Peyer's patch (tissue), 4 donors: ENCODE data around the gene PTPRE. TPM values are rescaled to one million over a fixed set of nuclear protein-coding genes. Genes with fewer than 3 reads are reported as not detected.
A peak's percentile ranks its signal among the peaks of the same experiment; 100 is the strongest.

Experiments used
- DNase-seq, 3 donors: peaks; one replicate each; pipeline ENCODE4 v3.0.0-alpha.2; 2017 to 2019
- H3K27ac ChIP-seq, 4 donors: fragments of 200-600 bp; sonication (generic); one replicate each; pipeline ENCODE4 v1.5.1; 2016 to 2019
- H3K27me3 ChIP-seq, 2 donors: fragments of 200-600 bp; sonication (generic); one replicate each; pipeline ENCODE4 v1.5.1; 2019
- H3K36me3 ChIP-seq, 3 donors: fragments of 200-600 bp; sonication (generic); one replicate each; pipeline ENCODE4 v1.5.1; 2016 to 2019
- H3K4me1 ChIP-seq, 4 donors: fragments of 200-600 bp; sonication (generic); one replicate each; pipeline ENCODE4 v1.5.1; 2016 to 2019
- H3K4me3 ChIP-seq, 4 donors: fragments of 200-600 bp; sonication (generic); 1 replicate in 3 of 4; 2 replicates in 1 of 4; pipeline ENCODE4 v1.5.1; 2016 to 2019; ENCODE audit warnings: mild to moderate bottlenecking in 1 of 4
- H3K9me3 ChIP-seq, 4 donors: fragments of 200-600 bp; sonication (generic); one replicate each; pipeline ENCODE4 v1.5.1; 2016 to 2019; ENCODE audit warnings: mild to moderate bottlenecking in 1 of 4
- POLR2A ChIP-seq, 2 donors: fragments of 450-650 bp; IDR thresholded peaks; one replicate each; pipeline ENCODE4 v1.5.1; 2017; ENCODE audit warnings: antibody characterized with exemption in 2 of 2, mild to moderate bottlenecking in 2 of 2, moderate library complexity in 2 of 2
- total RNA-seq, 4 donors: library from RNA; depleted of rRNA; stranded (reverse); fragments of >200 nt; gene quantifications; one replicate each; pipeline ENCODE4 v1.1.0, GENCODE V29; 2016
- TF ChIP-seq, protein P1 (sequence below), 6 experiments: fragments of 450-650 bp in 4 of 6; fragments of 200-600 bp in 2 of 6; sonication (generic) in 1 of 6; IDR thresholded peaks; one replicate each; pipeline ENCODE4 v1.5.1; 2017 to 2019; ENCODE audit warnings: antibody characterized with exemption in 6 of 6, mild to moderate bottlenecking in 3 of 6, moderate library complexity in 1 of 6

Gene PTPRE
- total RNA-seq, 4 donors from 2014 or later = 24.0 to 48.7 (median 35.4) TPM

DNA sequence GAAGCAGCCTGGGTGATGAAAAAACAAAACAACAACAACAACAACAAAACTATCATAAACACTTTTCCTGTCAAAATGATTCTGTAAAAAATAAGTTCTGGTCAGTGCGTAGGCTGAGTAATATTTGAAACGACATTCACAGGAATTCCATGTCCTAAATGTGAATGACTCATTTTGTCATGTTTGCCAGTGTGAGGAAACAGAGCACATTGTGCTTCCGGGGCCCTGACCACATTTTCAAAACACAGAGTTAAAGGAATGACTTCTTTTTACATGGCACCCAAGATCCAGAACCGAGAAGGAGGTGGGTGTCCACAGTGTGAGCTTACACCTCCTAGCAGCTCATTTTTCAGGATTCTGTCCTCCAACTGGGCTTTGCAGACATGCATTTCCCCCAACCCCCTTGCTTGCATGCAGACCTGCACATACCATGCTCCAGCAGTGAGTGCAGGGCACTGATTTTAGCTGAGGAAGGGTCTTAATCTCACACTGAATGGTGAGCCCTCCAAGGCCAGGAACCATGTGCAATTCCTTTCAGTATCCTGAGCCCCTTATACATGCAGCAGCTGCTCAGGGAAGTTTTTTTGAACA lies 17.2 kb upstream of the PTPRE start:
- H3K4me3 ChIP-seq = peak overlapping the region in 3 of 4 donors; percentile 19 to 50 (median 48)
- H3K27ac ChIP-seq = peak overlapping the region in 3 of 4 donors; percentile 76 to 93 (median 88)
- no peak for TF ChIP-seq POLR2A (IDR thresholded peaks at IDR 0.05)
- TF ChIP-seq, protein P1, sequence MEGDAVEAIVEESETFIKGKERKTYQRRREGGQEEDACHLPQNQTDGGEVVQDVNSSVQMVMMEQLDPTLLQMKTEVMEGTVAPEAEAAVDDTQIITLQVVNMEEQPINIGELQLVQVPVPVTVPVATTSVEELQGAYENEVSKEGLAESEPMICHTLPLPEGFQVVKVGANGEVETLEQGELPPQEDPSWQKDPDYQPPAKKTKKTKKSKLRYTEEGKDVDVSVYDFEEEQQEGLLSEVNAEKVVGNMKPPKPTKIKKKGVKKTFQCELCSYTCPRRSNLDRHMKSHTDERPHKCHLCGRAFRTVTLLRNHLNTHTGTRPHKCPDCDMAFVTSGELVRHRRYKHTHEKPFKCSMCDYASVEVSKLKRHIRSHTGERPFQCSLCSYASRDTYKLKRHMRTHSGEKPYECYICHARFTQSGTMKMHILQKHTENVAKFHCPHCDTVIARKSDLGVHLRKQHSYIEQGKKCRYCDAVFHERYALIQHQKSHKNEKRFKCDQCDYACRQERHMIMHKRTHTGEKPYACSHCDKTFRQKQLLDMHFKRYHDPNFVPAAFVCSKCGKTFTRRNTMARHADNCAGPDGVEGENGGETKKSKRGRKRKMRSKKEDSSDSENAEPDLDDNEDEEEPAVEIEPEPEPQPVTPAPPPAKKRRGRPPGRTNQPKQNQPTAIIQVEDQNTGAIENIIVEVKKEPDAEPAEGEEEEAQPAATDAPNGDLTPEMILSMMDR (IDR thresholded peaks at IDR 0.05) = no peak
- no peaks in the 10 kb centered on the region for H3K9me3 ChIP-seq
- H3K27me3 ChIP-seq = no peaks in the 10 kb centered on the region
- H3K4me1 ChIP-seq = peaks cover 0 to 29% (median 2%) of the 10 kb centered on the region in 4 donors
- no peaks in the 10 kb centered on the region for H3K36me3 ChIP-seq
- peak in 1 of 3 donors; percentile 9 for DNase-seq

DNA sequence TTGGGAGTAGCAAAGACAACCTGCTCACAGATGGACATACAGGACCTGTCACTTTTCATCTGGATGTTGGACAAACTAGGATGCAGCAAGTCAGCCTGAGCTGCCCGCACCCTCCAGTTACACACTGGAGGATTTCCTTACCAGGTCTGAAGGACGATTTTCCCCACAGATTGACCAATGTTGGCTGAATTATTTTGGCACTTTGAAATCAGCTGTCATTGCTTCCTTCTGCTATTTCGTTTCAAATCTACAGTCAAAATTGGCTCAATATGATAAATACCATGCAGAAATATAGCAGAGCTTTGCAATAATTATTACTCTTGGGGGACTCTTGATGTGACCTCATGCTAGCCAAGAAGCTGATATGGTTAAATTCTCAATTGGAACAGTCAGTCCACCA lies 16.7 kb upstream of the PTPRE start:
- TF ChIP-seq, protein P1 (IDR thresholded peaks at IDR 0.05) = no peak
- TF ChIP-seq POLR2A (IDR thresholded peaks at IDR 0.05) = no peak
- DNase-seq = peak in 1 of 3 donors; percentile 2
- peak overlapping the region in 3 of 4 donors; percentile 19 to 50 (median 48) for H3K4me3 ChIP-seq
- H3K36me3 ChIP-seq = no peaks in the 10 kb centered on the region
- no peaks in the 10 kb centered on the region for H3K9me3 ChIP-seq
- no peaks in the 10 kb centered on the region for H3K27me3 ChIP-seq
- peaks cover 0 to 25% (median 2%) of the 10 kb centered on the region in 4 donors for H3K4me1 ChIP-seq
- H3K27ac ChIP-seq = peak overlapping the region in 3 of 4 donors; percentile 76 to 93 (median 88)

DNA sequence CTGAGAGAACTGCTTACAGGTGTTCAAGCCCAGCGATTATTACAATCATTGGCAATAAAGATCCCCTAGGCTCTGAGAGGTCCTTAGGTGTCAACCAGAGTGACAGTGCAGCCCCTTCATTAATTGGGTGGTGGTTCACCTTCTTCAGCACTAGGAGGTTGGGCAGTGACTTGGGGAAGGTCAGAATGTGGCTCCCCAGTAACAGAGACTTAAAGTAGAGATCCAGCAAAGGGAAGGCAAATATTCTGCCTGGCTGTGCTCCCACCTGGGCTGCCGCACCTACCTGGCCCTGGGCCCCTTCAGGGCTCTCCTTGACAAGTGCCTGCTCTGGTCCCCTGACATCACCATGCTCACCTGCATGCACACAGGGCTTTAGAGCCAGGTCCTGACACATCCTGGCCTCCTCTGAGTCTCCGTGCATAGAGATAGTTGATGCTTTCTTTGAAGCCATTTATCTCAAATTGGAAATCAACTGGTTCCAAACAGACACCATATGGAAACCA lies 16.0 kb upstream of the PTPRE start:
- H3K27ac ChIP-seq = peak overlapping the region in 3 of 4 donors; percentile 76 to 93 (median 88)
- peak overlapping the region in 3 of 4 donors; percentile 19 to 50 (median 48) for H3K4me3 ChIP-seq
- DNase-seq = peak in 2 of 3 donors; percentile 10 to 47

DNA sequence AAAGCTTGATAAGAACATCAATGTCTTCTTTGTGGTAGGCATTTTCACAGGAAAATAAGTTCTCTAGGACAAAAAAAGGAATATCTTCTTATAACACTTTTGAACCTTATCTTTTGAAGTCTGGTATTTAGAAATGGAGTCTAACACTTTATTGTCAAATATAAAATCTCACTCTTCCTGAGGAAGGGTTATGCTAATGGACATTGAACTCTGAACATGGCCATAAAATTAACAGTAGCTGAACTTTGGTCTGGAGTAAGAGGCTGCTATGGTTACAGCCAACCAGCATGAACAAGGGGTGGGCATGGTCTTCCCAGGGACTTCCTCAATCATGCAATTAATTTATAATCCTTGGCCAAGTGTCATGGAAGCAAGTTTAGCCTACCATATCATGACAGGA lies 14.2 kb upstream of the PTPRE start, which contains the start of gene CLRN3:
CLRN3 (minus strand) TSS at position 199 of the 400 bp plus-strand sequence; CDS start at position 42, 157 bp downstream.
- Histone ChIP-seq H3K36me3 (no peaks in the 10 kb centered on the region), H3K27me3 (no peaks in the 10 kb centered on the region), H3K4me1 (peaks cover 0 to 2% (median 0%) of the 10 kb centered on the region in 4 donors), H3K9me3 (no peaks in the 10 kb centered on the region), H3K4me3 (peak within 1 kb of the TSS in 3 of 4 donors; percentile 19 to 50 (median 48)), H3K27ac (peak within 1 kb of the TSS in 3 of 4 donors; percentile 76 to 93 (median 88))
- DNase-seq = peak in 1 of 3 donors; percentile 76
- peak; percentile 56 to 80 for TF ChIP-seq POLR2A (IDR thresholded peaks at IDR 0.05)
- TF ChIP-seq, protein P1 (IDR thresholded peaks at IDR 0.05) = no peak

More for the DNA sequence above, 16.0 kb upstream of the PTPRE start:
- Histone ChIP-seq H3K27me3 (no peaks in the 10 kb centered on the region), H3K9me3 (no peaks in the 10 kb centered on the region), H3K4me1 (peaks cover 0 to 18% (median 2%) of the 10 kb centered on the region in 4 donors), H3K36me3 (no peaks in the 10 kb centered on the region)
- TF ChIP-seq, protein P1 (IDR thresholded peaks at IDR 0.05) = no peak
- no peak for TF ChIP-seq POLR2A (IDR thresholded peaks at IDR 0.05)

DNA sequence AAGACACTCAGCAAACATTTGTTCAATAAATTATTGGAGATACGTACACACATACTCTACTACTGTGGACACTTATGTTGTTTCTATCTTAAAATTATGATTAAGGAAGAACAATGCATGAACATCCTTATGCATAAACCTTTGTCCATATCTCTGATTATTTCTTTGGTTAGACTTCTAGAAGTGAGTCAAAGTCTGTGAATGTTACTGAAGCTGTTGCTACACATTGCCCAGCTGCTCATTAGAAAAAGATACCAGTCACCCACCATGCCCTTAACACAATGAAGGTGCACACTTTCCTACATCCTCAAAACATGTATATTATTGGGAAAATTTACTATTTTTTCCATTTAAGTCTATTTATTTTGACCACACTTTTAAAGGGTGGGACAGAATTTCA lies 12.8 kb upstream of the PTPRE start:
- Histone ChIP-seq H3K27me3 (no peaks in the 10 kb centered on the region), H3K9me3 (no peaks in the 10 kb centered on the region), H3K27ac (no peak overlapping the region), H3K4me3 (no peak overlapping the region), H3K36me3 (no peaks in the 10 kb centered on the region), H3K4me1 (no peaks in the 10 kb centered on the region)
- no peak for DNase-seq
- TF ChIP-seq, protein P1 (IDR thresholded peaks at IDR 0.05) = no peak
- TF ChIP-seq POLR2A (IDR thresholded peaks at IDR 0.05) = no peak
